Measurements from ENCODE around the gene SMIM24.
"Not testable (repeated sequence)": the region's sequence is repeated elsewhere in the genome, so short reads cannot be mapped to it uniquely, and the experiment has no call there.

Gene SMIM24
- 0 reads per million in 2 experiments for total RNA-seq

DNA sequence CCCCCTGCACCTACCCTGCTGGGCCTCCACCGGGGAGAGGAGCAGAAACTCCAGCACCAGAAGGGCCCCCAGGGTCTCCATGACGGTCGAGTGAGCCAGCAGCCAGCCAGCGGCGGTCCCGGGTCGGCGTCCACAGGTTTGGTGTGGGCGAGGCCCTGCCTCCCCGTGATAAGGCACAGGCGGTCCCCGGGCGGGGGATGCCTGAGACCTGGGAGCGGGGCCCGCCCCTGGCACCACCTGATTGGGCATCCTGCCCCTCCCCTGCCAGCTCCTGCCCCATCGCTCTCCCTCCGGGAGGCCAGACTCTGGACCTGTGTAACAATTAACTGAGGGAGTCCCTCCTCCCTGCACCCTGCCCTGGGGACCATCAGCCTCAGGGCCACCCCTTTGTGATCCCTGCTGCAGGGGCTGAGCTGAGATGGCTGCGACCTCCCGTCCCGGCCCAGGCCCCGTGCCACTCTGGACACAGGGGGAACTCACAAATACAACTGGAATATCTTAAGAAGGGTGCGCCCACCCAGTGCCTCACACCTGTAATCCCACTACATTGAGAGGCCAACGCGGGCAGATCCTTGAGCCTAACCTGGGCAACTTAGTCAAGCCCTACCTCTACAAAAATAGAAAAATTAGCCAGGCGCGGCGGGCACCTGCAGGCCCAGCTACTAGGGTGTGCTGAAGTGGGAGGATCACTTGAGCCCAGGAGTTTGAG lies at the start of gene SMIM24:
Gene SMIM24 (minus strand): TSS at position 143 of the 709 bp plus-strand sequence. CDS start 62 bp downstream, at position 81.
- no peak for DNase-seq (ENCODE audit: low read depth)

DNA sequence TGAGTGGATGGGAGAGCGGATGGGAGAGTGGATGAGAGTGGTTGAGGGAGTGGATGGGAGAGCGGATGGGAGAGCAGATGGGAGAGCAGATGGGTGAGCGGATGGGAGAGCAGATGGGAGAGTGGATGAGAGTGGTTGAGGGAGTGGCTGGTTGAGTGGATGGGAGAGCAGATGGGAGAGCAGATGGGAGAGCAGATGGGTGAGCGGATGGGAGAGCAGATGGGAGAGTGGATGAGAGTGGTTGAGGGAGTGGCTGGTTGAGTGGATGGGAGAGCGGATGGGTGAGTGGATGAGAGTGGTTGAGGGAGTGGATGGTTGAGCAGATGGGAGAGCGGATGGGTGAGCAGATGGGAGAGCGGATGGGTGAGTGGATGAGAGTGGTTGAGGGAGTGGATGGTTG lies 49.0 kb upstream of the SMIM24 start:
- not testable (repeated sequence) for DNase-seq (ENCODE audit: low read depth)

DNA sequence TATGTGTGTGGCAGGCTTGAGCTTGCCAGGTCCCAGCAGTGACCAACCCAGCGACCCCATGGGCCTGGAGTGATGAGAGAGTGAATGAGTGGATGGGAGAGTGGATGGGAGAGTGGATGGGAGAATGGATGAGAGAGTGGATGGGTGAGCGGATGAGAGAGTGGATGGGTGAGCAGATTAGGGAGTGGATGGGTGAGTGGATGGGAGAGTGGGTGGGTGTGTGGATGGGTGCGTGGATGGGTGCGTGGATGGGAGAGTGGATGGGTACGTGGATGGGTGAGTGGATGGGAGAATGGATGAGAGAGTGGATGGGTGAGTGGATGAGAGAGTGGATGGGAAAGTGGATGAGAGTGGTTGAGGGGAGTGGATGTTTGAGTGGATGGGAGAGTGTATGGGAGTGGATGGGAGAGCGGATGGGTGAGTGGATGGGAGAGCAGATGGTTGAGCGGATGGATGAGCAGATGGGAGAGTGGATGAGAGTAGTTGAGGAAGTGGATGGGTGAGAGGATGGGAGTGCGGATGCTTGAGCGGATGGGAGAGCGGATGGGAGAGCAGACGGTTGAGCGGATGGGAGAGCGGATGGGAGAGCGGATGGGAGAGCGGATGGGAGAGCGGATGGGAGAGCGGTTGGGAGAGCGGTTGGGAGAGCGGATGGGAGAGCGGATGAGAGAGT lies 48.4 kb upstream of the SMIM24 start:
- DNase-seq (ENCODE audit: low read depth): no peak

DNA sequence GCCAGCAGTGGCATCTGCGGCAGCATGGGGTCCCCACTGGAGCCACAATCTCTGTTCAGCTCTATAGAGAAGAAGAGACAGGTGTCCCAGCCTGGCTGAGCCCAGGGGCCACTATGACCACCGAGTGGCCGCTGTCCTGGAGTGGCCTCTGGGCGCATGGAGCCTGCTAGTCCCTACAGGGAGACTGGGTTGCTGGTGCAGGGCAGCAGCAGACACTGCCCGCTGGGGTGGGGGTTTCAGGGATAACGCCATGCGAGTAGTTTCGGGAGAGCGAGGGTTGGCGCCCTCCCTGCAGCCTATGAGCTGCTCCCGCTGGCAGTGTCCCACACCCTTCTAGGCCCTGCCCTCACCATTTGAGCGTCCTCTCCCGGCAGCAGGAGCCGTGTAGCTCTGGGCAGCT lies 47.8 kb upstream of the SMIM24 start:
- no peak for DNase-seq (ENCODE audit: low read depth)

DNA sequence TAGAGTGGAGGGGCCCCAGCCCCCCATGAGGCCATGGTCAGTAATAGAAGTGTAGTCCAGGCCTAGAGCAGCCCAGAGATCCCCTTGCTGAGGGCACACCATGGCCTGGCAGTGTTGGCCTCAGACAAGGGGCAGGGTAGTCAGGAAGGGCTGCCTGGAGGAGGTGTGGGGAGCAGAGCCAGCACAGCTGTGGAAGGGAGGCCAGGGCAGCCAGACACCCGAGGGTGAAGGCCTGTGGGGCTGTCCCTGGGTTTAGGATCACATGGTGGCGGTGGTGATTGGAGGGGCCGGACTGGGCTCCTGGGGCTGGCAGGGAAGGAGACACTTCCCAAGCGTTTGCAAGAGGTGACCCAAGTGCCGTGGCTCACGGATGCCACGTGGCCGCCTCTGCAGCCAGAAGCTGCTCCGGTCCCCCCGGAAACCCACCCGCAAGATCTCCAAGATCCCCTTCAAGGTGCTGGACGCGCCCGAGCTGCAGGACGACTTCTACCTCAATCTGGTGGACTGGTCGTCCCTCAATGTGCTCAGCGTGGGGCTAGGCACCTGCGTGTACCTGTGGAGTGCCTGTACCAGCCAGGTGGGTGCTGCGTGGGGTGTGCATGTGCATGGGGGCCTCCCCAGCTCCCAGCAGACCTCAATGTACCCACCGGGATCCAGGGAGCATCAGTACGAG lies 47.0 kb upstream of the SMIM24 start:
- no peak for DNase-seq (ENCODE audit: low read depth)

DNA sequence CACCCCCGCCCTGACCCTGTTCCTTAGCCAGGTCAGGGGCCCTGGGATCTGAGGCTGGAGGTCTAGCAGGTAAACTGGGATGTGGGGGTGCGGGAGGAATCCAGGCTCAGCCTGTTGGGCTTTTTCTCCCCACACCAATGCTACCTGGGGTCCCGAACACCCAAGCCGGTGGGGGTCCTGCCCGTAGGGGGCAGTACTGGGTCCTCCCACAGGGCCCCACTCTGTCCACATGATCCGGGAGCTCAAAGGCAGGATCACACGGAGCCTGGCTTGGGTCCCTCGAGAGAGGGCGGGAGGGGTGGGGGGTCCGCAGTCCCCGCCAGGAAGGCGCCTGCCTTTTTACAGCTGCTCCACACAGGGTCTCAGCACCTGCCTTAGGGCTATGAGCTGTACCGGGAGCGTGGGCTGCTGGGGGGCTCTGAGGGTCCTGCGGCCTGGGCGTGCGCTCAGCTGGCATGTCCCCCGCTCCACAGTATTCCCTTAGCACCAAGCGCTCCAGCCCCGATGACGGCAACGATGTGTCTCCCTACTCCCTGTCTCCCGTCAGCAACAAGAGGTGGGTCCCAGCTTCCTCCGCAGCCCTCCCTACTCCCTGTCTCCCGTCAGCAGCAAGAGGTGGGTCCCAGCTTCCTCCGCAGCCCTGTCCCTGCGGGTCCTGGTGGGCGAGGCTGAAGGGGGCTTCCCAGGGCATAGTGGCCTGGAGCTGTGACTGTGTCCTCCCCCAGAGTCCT lies 46.3 kb upstream of the SMIM24 start:
- DNase-seq (ENCODE audit: low read depth): no peak

DNA sequence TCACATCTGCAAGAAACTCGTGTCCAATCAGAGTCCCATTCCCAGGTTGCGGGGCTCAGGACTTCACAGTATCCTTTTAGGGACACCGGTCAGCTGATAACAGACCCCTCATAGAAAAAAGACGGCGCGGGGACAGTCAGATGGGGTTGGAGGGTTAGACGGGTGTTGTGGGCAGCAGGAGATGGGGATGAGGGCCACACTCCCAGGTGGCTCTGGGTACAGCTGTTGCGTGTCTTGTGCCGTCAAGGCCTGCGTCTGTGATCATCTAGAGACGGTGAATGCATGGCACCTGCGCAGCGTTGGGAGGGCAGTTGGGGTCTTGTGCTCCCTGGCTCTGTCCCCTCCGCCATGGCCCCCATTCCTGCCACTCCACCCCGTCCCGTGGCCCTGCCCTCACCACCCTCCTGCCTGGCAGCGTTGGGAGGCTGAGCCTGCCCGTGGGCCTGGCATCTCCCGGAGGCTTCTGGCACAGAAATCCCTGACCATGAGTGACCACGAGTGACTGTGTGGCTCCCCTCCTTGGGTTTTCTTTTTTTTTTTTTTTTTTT lies 44.7 kb upstream of the SMIM24 start:
- DNase-seq (ENCODE audit: low read depth): no peak

DNA sequence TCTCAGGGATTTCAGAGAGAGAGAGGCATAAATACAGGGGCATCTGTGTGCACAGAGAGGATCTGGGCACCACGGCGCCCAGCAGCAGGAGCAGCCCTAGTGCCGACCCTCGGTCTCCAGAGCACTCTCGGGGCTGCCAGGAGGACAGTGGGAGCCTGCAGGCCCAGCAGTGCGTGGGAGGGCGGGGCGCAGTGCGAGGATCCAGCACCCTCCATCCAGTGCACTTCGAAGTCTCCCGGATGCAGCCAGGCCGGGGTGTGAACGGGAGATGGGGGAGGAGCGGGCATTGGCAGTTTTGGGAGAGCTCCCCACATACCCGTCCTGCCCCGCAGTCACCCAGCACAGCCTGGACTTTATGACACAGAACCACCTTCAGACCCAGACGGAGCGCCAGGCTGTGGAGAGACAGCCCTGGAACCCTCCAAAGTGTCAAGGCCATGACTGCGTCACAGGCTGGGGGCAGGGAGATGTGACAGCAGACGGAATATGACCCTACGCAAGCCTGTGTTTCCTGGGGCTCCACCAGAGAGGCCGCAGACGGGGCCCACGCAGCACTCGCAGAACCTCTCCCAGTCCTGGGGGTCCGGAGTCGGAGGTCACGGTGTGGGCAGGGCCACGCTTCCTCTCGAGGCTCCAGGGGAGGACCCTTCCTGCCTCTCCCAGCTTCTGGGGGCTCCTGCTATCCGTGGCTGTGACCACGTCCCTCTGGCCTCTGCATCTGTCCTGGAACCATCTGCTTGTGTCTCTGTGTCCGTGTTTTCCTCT lies 43.9 kb upstream of the SMIM24 start:
- DNase-seq (ENCODE audit: low read depth): no peak

DNA sequence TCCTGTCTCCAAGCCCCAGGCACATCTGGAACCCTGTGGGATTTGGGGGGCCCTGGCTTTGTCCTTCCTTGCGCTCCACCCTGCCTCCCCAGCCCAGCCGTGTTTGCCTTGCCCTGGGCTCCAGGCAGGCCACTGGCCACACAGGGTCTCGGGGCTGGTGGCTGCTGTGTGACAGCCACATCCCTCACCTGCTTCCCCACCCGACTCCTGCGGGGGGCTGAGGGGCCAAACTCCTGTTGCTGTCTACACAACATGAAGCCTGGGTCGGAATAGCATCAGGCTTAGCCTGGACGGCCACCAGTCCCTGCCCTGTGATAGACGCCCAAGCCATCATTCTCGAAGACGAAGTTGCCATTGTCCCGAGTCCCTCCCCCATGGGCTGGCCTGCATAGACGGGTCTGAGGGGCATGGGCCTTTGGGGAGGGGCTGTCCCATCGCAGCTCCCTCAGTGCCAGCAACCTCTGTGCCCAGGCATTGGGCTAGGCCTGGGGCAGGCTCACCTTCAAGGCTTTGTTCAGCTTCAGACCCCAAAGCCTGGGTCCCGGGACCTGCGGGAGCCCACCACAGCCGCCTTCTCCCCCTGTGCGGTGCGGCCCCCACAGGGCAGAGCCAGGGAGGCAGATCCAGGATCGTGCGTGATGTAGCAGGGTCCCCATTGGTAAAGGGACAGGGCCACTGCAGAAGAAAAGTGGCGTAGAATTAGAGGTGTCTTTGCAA lies 43.2 kb upstream of the SMIM24 start:
- no peak for DNase-seq (ENCODE audit: low read depth)

DNA sequence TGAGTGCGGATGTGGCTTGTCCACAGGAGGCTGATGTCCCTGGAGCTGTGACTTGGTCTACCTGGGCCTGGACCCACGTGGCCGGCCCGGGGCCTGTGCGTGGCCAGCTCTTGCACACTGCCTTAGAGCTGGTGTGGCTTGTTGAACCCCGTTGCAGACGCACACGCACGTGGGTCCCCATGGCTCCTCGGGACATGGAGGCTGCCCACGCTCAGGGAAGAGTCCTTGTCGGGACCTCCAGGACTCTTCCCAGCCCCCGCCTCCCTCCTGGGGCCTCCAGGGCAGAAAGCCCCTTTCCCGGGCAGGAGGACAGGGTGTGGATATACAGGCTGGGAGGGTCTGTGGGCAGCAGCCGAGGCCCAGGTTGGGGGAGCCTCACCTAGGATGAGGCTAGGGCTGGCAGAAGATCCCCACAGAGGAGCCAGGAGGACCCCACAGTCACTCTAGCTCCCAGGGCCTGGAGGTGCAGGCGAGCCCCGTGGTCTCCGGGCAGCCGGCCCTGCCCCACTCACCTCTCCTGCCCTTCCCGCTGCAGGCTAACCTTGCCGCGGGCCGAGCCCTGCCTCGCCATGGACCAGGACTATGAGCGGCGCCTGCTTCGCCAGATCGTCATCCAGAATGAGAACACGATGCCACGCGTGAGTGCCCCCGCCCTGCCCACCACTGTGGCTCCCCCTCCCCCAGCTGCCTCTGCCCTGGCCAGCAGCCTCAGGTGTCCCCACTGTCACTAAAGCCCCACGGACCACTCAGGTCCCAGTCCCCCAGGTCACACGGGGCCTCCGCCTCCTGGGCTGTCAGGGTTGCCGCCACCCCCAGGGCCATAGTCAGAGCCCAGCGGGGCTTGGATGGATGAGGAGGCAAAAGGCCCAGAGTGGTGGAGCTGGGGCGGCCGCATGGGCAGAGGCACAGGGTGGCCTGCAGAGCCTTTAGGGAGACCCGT lies 42.4 kb upstream of the SMIM24 start:
- DNase-seq (ENCODE audit: low read depth): no peak

DNA sequence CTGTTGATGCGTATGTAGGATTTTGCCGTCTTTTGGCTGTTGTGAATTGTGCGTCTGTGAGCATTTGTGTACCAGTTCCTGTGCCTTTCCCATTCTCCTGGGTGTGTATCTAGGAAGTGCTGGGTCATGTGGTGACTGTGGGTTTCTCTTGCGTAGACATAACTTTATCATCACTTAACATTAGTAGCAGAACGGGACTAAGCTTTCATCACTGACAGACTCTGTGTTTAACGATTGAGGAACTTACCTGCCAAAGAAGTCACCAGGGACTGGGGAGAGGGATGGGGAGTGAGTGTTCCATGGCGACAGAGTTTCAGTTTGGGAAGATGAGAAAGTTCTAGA lies 40.8 kb upstream of the SMIM24 start:
- no peak for DNase-seq (ENCODE audit: low read depth)

DNA sequence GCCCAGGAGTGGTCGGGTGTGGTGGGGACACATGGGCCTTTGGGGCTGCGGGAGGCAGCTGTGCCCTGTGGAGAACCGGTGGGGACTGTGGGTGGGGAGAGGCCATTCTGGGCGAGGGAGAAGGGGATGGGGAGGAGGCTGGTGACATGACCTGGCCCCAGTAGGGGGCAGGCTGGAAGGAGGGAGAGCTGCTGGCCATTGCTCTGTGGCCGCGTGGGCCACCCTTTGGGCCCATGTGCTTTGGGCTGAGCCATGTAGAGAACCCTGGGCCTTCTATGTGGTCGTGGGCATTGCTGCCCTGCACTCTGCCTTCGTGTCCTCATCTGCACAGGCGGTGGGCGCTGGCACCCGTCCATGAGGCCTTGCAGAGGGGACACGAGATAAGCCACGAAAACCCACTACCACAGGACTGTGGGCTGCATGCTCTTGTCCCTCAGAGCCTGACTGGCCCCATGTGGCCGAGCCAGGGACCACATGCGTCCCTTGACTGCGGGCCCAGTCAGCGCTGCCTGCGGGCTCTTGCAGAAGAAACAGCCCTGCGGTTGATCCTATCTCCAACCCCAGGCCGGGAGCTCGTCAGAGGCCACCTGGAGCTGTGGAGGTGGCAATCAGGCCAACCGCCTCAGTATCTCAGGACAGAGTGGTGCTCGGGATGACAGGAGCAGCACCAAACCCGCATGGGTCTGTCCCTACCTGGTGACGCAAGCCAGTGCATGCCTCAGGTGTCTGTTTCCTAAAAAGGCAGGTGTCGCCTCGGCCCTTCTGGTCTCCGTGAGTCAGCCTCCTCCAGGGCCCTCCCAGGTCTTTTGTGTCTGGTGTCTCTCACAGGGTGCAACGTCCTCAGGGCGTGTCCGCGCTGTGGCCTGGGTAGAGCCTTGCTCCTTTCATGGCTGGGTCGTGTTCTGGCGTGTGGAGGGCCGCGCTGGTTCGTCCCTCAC lies 40.1 kb upstream of the SMIM24 start:
- DNase-seq (ENCODE audit: low read depth): no peak

DNA sequence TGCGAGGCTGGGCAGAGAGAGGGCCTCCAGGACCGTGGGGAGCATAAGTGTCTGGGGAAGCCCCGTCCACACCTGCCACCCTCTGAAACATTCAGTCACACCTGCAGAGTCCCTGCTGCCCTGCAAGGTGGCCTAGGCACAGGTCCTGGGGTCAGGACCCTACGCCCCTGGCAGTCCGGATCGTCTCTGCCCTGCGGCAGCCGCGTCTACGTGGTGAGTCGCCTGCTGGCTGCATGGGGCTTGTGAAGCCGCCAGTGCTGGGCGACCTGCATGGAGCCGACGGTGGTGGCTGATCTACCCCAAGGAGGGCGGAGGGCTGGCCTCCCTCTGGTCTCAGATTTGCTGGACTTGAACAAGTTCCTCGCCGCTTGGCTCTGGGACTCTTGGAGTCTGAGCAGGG lies 38.8 kb upstream of the SMIM24 start:
- no peak for DNase-seq (ENCODE audit: low read depth)

DNA sequence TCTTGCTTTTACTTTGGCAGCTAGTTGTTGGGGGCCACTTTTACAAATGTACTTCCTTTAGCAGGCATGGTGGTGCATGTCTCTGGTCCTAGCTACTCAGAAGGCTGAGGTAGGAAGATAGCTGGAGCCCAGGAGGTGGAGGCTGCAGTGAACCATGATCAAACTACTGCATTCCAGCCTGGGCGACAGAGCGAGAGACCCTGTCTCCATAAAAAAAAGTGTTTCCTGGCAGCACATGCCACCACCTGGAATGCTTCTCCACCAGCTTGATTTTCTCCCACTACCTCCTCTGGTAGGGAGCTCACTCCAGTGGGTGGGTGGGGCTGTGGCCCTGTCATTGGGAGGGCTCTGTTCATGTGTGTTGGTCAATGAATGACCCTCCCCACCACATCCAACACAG lies 38.3 kb upstream of the SMIM24 start:
- no peak for DNase-seq (ENCODE audit: low read depth)

DNA sequence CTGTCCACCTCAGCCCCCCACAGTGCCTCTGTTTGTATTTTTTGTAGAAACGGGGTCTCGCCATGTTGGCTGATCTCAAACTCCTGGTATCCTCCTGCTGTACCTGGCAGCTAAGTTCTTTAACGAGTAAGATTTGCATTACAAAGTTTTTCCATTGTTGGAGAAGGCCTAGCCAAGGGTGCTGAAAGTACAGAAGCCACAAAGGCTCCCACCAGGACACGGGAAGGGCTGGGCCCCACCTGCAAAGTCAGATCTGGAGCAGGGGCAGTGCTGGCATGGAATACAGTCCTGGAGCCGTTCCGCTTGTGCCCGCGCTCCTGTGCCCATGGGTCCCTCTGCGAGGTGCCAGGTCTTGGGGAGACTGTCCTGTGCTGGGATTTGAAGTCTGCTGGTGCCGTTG lies 37.9 kb upstream of the SMIM24 start:
- DNase-seq (ENCODE audit: low read depth): no peak

DNA sequence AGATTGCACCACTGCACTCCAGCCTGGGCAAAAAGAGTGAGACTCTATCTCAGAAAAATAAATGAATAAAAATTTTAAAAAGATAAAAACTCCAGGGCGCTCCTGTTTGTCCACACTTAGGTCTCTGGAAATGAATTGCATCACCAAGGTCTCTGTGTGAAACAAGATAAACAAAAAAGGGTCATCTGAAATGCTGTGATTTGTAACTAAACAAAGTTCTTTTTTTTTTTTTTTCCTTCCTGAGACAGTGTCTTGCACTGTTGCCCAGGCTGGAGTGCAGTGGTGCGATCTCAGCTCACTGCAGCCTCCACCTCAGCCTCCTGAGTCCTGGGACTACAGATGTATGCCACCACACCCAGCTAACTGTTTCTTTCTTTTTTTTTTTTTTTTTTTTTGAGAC lies 37.3 kb upstream of the SMIM24 start:
- DNase-seq (ENCODE audit: low read depth): no peak

DNA sequence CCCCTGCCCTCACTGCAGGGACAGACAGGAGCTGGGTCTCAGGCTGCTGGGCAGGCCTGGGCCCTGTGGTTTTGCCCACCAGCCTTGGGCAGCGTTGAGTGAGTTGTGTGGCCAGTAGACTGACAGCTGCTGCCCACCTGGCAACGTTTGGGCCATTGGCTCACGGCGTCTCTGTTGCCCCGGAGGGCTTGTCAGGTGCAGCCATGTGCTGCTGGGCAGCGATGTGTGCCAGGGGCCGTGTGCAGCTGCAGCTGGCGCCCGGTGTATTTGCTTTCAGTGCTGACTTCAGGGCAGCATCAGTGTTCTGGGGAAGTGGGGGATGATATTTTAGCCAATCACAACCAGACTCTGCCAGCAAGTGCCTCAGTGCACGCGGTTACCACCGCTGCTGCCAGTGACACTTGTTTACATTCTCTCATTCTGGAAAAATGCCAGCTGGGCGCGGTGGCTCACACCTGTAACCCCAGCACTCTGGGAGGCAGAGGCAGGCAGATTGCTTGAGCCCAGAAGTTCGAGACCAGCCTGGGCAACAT lies 36.4 kb upstream of the SMIM24 start:
- peak; percentile 48 for DNase-seq (ENCODE audit: low read depth)

DNA sequence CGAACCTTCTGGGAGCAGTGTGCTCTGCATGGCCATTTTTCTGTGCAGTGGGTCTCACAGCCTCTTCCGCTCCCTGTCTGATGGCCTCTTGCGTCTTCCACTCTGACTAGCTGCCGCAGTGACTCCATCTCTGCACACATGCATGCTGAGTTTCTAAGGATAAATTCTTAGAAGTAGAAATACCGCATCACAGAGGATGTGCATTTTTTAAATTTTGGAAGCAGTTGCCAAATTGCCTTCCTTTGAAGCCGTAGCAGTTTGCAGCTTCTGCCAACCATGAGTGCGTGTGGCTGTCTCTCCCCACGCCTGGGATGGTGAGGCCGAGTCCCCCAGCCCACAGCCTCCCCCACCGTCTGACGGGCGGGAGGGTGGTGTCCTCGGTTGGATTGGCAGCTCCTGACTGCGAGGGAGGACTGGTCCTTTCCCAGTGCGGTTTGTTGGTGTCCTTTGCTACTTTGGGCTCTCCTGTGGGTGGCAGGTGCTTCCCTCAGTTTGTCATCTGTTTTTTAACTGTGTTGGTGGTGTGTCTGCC lies 35.6 kb upstream of the SMIM24 start:
- DNase-seq (ENCODE audit: low read depth): no peak

Data from T follicular helper cell (primary cell).